IPS DF 19.7 (cell line): ENCODE results near the gene INSC.

Source experiments
- DNase-seq: peaks from one replicate; pipeline ENCODE4 v3.0.0-alpha.2; 2013; ENCODE audit warnings: low read depth, low spot score

INSC gene

GRCh38 chr11:15289723-15290122, 175.0 kb downstream of the INSC start:
- no peak for DNase-seq

DNA sequence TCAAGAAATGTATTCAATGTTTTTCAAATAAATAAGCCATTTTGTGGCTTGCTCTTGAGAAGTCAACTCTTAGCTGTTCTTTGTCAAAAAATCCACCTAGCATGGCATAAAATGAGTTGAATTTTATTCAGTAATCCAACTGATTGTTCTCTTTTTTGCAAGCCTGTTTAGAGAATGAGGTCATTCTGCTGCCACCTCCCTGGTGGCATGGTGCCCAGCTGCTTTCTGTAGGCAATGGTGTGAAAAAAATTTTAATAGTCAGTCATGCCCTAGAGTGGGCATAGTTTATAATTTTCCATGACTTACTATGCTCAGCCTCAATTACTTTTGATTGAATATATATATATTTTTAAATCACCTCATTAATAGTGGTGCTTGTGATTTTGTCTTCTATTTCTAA, 177.2 kb downstream of the INSC start:
- no peak for DNase-seq

- DNase-seq, result no peak
Observed at GRCh38 chr11:15293975-15294620, 179.4 kb downstream of the INSC start.

DNA sequence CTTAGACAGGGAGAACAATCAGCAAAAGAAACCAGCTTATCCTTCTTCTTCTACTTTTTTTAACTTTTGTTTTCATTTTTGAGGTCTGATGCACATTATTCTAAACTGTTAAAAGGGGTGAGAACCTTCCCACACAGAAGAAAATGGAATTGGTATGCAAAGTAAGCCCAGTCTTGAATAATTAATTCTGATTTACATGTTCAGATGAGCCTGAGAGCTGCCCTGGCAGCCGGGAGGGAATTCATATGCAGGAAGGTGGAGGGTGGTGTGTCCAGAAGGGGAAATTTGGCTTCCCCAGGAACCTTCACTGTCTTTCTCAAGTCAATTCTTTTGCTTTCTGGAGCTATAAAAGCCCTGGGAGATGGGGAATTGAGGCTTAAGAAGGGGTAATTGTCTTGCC, 181.0 kb downstream of the INSC start:
- DNase-seq, result no peak
